ENCODE results near the gene SNX20. TPM values are rescaled to one million over a fixed set of nuclear protein-coding genes. Genes with fewer than 3 reads are reported as not detected.

SNX20 gene
- total RNA-seq, 3 donors from 2014 or later: 1.4 to 2.9 (median 1.7) TPM

DNA sequence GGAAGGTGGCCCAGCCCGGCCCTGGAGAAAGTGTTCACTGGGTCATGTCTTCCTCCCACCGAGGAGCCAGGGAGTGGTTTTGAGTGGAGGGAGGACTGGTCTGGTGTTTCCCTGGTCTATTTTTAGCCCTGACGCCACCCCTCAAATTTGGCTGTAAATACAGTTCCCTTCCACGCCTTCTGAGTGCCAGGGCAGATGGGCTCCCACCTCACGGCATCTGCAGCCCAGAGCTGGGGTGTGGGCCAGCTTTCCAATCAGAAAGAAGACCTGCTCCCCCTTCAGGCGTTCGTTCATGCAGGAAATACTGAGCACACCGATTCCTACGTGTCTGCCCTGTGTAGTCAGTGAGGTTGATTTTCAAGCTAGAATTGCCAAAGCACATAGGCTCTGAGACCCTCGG lies 53.7 kb downstream of the SNX20 start:
- Histone ChIP-seq H3K4me1 (ENCODE audit: low read depth) (peaks cover 7% of the 10 kb centered on the region), H3K36me3 (ENCODE audit: low read depth) (no peaks in the 10 kb centered on the region), H3K4me3 (no peak overlapping the region), H3K9me3 (no peaks in the 10 kb centered on the region)
- DNase-seq (peak in 1 of 3 donors; percentile 40), ATAC-seq (peak; percentile 31)
- no peak for TF ChIP-seq CTCF (IDR thresholded peaks at IDR 0.05)
- intact Hi-C loops (cut with DNase I, micrococcal nuclease): no loop called here

- TF ChIP-seq CTCF (IDR thresholded peaks at IDR 0.05): no peak
- Histone ChIP-seq H3K9me3 (no peaks in the 10 kb centered on the region), H3K4me1 (ENCODE audit: low read depth) (peaks cover 7% of the 10 kb centered on the region), H3K36me3 (ENCODE audit: low read depth) (no peaks in the 10 kb centered on the region), H3K4me3 (no peak overlapping the region)
- intact Hi-C loops (cut with DNase I, micrococcal nuclease): no loop called here
- DNase-seq (no peak), ATAC-seq (no peak)
Measured at GRCh38 chr16:50626868-50627267, 54.2 kb downstream of the SNX20 start.

DNA sequence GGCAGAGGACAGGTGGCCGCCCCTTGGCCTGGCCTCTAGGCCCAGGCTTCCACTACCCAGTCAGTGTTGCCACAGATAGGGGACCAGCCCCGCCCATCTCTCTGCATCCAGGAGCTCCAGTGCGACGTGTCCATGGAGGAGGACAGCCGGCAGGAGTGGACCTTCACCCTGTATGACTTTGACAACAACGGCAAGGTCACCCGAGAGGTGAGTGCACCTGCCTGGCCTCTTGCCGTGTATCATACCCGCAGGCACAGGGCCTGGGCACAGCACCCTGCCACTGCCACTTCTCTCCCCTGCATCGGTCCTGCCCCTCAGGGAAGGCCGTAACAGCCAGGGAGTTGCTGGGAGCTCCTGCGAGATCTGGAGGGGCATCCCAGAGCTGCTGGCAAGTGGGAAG lies 55.7 kb downstream of the SNX20 start:
- DNase-seq (no peak), ATAC-seq (no peak)
- Histone ChIP-seq H3K4me1 (ENCODE audit: low read depth) (peaks cover 7% of the 10 kb centered on the region), H3K36me3 (ENCODE audit: low read depth) (no peaks in the 10 kb centered on the region), H3K9me3 (no peaks in the 10 kb centered on the region), H3K4me3 (no peak overlapping the region)
- no peak for TF ChIP-seq CTCF (IDR thresholded peaks at IDR 0.05)
- intact Hi-C loops (cut with DNase I, micrococcal nuclease): no loop called here

DNA sequence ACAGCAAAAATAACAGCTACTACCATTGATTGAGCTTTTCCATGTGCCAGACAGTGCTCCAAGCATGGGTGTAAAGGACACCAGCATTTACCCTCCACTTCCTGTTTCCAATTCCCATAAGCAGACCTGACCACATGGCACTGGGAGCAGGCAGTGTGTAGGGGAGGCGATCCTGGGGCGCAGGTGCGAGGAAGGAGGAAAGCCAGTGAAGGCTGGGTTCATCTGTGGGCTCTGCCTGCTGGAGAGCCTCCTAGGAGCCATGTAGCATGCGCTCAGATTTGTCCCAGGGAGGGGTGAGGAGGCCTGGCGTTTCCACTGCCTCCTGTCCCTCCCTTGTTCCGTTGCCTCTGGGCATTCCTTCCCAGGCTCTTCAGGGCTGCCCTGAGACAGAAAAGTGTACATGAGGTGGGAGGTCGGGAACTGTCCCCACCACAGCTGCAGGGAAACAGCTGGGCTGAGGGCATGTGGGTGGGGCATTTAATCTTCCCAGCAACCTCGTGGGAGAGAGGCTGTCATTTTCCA lies 56.6 kb downstream of the SNX20 start:
- no peak for ATAC-seq

DNA sequence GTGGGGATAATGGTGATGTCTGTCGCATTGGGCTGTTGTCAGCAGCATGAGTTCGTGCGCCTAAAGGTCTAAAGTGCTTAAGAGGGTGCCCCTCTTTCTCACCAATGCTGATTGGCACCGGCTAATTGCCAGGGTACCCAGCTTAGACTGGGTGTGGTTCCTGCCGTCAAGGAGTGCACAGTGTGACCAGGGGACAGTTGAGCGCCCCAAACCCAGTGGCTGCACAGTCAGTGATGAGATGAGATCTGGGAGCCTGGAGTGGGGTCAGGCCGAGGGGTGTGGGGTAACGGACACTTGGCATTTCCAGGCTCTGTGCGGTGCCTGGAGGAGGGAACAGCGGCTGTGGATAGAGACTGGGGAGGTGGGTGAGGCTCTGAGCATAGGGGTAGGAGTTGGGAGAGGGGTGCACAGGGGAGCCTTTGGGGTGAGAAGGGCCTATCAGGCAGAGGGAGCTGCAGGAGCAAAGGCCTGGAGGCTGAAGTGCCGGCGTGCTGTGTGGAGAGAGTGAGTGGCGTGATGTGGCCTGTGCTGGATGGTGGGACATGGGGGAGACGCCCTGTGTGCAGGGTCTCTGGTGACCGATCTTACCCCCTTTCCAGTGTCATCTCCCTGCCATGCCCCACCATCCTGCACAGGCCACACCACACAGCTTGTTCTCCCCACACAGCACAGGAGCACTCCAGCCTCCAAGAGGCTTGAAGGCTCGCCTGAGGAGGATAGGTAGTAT lies 58.3 kb downstream of the SNX20 start:
- no peaks in the 10 kb centered on the region for H3K36me3 ChIP-seq (ENCODE audit: low read depth)
- DNase-seq: peak in 1 of 3 donors; percentile 24
- H3K9me3 ChIP-seq: no peaks in the 10 kb centered on the region
- no peak overlapping the region for H3K4me3 ChIP-seq
- no peak for TF ChIP-seq CTCF (IDR thresholded peaks at IDR 0.05)
- H3K4me1 ChIP-seq (ENCODE audit: low read depth): peaks cover 7% of the 10 kb centered on the region
- intact Hi-C loops (cut with DNase I, micrococcal nuclease): no loop called here
- no peak for ATAC-seq

More for the DNA sequence above, 56.6 kb downstream of the SNX20 start:
- Histone ChIP-seq H3K36me3 (ENCODE audit: low read depth) (no peaks in the 10 kb centered on the region), H3K4me3 (no peak overlapping the region), H3K4me1 (ENCODE audit: low read depth) (peaks cover 7% of the 10 kb centered on the region), H3K9me3 (no peaks in the 10 kb centered on the region)
- no peak for DNase-seq
- intact Hi-C loops (cut with DNase I, micrococcal nuclease): no loop called here
- no peak for TF ChIP-seq CTCF (IDR thresholded peaks at IDR 0.05)

Data from mucosa of descending colon (tissue), 3 donors.